Measurements from ENCODE around the gene ESRRG.

ESRRG gene

DNA sequence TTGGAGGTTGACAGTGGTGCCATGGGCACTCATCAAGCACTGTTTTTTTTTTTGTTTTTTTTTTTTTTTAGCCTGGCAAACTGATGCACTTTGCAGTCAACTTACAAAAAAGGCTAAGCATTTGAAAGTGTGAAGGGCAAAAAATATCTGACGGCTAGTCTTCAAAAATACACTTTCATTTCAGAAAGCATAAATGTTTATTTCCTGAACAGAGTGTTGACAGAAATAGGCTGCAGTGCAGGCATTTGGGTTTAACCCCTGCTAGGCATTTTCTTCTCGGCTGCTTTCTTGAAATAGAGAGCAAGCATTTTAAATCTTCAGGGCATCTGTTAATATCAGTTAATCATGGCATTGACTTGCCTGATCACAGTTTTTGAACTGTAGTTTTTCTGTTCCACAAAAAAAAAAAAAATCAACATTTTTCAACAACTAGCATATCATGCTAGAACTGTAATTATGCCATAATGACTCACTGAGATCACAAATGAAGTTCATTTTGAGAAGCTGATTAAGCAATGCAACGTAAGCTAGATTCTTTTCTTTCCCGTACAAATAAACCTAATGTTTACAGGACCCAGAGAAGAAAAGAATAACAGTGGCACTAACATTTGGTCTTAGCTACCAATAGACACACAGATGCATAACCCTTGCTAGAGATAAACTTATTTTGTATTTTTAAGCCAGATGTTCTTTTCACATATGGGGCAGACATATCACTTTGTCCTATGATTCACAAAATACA, 199.6 kb downstream of the ESRRG start:
- TF ChIP-seq, protein P1, sequence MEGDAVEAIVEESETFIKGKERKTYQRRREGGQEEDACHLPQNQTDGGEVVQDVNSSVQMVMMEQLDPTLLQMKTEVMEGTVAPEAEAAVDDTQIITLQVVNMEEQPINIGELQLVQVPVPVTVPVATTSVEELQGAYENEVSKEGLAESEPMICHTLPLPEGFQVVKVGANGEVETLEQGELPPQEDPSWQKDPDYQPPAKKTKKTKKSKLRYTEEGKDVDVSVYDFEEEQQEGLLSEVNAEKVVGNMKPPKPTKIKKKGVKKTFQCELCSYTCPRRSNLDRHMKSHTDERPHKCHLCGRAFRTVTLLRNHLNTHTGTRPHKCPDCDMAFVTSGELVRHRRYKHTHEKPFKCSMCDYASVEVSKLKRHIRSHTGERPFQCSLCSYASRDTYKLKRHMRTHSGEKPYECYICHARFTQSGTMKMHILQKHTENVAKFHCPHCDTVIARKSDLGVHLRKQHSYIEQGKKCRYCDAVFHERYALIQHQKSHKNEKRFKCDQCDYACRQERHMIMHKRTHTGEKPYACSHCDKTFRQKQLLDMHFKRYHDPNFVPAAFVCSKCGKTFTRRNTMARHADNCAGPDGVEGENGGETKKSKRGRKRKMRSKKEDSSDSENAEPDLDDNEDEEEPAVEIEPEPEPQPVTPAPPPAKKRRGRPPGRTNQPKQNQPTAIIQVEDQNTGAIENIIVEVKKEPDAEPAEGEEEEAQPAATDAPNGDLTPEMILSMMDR (IDR thresholded peaks at IDR 0.05): no peak
- no peaks in the 10 kb centered on the region for H3K27me3 ChIP-seq
- H3K4me1 ChIP-seq (ENCODE audit: control insufficient read depth in 1 of 2, insufficient read depth in 1 of 2, low read depth in 1 of 2, low read length in 1 of 2): no peaks in the 10 kb centered on the region

DNA sequence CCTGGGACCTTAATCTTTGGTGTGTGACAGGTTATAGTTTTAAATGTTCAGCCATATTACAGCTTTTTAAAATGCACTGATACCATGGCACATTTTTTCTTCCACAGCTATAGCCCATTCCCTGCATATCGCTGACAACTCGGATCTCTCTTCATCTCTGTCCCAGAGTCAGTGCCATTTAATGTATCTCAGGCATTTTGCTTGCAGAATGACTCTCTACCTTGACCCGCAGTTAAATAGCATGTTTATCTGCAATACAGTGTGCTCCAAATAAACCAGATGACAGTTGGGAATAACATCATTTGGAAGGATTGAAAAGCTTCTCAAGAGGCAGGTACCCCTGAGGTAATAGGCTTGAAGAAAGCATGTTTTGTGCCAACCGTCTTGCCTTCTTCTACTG, 200.2 kb downstream of the ESRRG start:
- Histone ChIP-seq H3K4me1 (ENCODE audit: control insufficient read depth in 1 of 2, insufficient read depth in 1 of 2, low read depth in 1 of 2, low read length in 1 of 2) (no peaks in the 10 kb centered on the region), H3K36me3 (no peaks in the 10 kb centered on the region), H3K27ac (no peak overlapping the region), H3K27me3 (no peaks in the 10 kb centered on the region), H3K4me3 (ENCODE audit: low read depth in 1 of 2, low read length in 1 of 2) (no peak overlapping the region), H3K9me3 (no peaks in the 10 kb centered on the region)
- TF ChIP-seq, protein P1 (IDR thresholded peaks at IDR 0.05): no peak

More for the DNA sequence above, 199.6 kb downstream of the ESRRG start:
- Histone ChIP-seq H3K4me3 (ENCODE audit: low read depth in 1 of 2, low read length in 1 of 2) (no peak overlapping the region), H3K27ac (no peak overlapping the region), H3K36me3 (no peaks in the 10 kb centered on the region), H3K9me3 (no peaks in the 10 kb centered on the region)

DNA sequence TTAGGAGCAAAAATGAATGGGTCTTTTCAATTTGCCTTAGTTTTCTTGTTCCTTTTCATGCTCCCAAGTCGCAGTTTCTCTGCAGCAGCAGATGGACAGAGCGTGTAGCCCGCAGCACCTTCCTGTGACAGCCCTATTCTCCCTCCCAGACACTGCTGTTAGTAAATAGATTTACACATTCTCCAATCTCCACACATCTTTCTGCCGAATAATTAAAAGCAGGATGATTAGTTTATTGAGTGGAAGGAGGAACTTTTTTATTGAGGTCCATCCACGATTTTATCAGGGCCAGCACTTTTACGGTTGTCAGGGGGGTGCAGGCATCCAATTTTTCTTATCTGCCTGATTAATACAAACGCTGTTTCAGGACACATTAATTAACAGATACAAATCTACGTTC, 201.8 kb downstream of the ESRRG start:
- Histone ChIP-seq H3K27ac (no peak overlapping the region), H3K4me1 (ENCODE audit: control insufficient read depth in 1 of 2, insufficient read depth in 1 of 2, low read depth in 1 of 2, low read length in 1 of 2) (no peaks in the 10 kb centered on the region), H3K27me3 (no peaks in the 10 kb centered on the region), H3K36me3 (no peaks in the 10 kb centered on the region), H3K4me3 (ENCODE audit: low read depth in 1 of 2, low read length in 1 of 2) (no peak overlapping the region), H3K9me3 (no peaks in the 10 kb centered on the region)
- TF ChIP-seq, protein P1 (IDR thresholded peaks at IDR 0.05): no peak

DNA sequence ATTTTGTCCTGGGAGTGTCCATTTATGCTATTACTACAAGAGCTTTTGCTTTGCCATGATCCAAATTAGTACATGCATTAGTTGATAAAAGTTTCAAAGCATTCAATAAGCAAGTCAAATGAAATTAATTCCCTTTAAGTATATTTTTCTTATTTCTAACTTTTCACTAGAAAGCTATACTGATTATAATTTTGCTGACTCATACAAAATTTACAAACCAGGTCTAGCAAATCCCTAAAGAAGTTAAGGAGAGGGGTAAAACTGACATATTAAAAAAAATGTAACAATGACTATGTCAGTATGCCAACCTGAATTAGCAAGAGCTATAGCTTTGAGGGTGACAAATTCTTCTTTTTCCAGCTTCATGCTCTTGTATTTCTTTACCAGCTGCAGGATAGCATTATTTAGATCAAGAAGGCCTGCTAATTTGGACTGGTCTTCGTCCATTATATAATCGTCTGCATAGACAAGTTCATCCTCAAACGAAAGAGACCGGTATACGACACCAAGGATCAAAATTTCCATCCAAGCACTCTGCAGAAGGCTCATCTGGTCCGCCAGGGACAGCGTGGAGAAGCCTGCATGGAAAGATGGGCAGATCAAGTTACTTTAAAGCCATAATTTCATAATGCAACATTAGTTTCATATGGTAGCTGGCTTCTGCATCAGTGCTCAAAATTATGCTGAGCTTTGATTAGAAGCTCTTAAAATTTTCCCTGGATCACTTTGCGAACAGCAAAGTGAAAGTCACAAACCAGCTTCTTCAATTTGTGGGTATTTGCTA, 204.2 kb downstream of the ESRRG start:
- no peaks in the 10 kb centered on the region for H3K27me3 ChIP-seq
- H3K36me3 ChIP-seq: no peaks in the 10 kb centered on the region
- no peaks in the 10 kb centered on the region for H3K9me3 ChIP-seq
- TF ChIP-seq, protein P1 (IDR thresholded peaks at IDR 0.05): no peak
- no peak overlapping the region for H3K4me3 ChIP-seq (ENCODE audit: low read depth in 1 of 2, low read length in 1 of 2)
- H3K4me1 ChIP-seq (ENCODE audit: control insufficient read depth in 1 of 2, insufficient read depth in 1 of 2, low read depth in 1 of 2, low read length in 1 of 2): no peaks in the 10 kb centered on the region
- no peak overlapping the region for H3K27ac ChIP-seq

DNA sequence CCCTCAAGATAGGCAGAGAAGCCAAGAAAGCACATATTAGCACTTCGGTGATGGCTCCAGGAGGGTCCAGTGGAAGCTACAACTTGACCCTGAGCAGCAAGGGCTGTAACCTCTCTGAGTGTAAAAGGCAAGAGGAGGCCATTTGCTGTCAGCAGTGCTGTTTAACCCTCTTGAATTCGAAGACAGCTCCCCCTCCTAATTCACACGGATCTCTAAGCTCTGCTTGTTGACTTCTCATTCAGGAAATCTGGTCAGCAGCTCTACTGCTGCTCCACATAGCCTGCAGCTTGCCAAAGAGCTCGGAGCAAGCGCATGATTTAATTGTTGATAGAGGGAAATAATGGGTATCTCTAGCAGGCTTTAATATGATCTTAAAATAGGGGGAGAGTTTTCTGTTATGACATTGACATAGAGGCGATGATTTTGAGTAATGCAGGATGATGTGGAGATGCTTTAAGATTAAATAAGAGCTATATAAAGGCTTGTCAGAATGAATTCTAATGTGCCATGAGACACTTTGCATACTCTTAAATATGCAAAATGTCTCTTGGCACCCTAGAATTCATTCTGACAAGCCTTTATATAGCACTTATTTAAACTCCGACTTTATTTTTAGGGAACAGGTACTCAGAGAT, 220.6 kb downstream of the ESRRG start:
- Histone ChIP-seq H3K36me3 (no peaks in the 10 kb centered on the region), H3K27ac (no peak overlapping the region)
- TF ChIP-seq, protein P1 (IDR thresholded peaks at IDR 0.05): no peak

More for the DNA sequence above, 220.6 kb downstream of the ESRRG start:
- Histone ChIP-seq H3K27me3 (no peaks in the 10 kb centered on the region), H3K9me3 (no peaks in the 10 kb centered on the region), H3K4me1 (ENCODE audit: control insufficient read depth in 1 of 2, insufficient read depth in 1 of 2, low read depth in 1 of 2, low read length in 1 of 2) (no peaks in the 10 kb centered on the region), H3K4me3 (ENCODE audit: low read depth in 1 of 2, low read length in 1 of 2) (no peak overlapping the region)
